CD4-positive, alpha-beta T cell (primary cell): ENCODE results near the gene TAGLN3. TPM values are rescaled to one million over a fixed set of nuclear protein-coding genes. Genes with fewer than 3 reads are reported as not detected.

ENCODE experiments used
- ATAC-seq: fragments of 200-7000 bp; cut with Tn5 transposase; one replicate; pipeline ENCODE4 v1.10.0; 2022; ENCODE audit warnings: mild to moderate bottlenecking; ENCODE audit not compliant: poor library complexity
- CTCF ChIA-PET: fragments of 350-600 bp; sonication (Branson Sonifier 250); formaldehyde crosslinking; loops from one replicate; lab custom pipeline; 2021; ENCODE audit warnings: antibody characterized with exemption, inconsistent platforms; lab: Charles Lee
- POLR2A ChIA-PET: fragments of 350-600 bp; sonication (Branson Sonifier 250); formaldehyde crosslinking; loops from one replicate; lab custom pipeline; 2021; ENCODE audit warnings: antibody characterized with exemption, inconsistent platforms; lab: Charles Lee
- DNase-seq, 14 experiments: peaks; one replicate each; pipeline ENCODE4 v3.0.0-alpha.2; 2013 to 2020; ENCODE audit warnings: mixed read lengths in 2 of 14
- H3K27ac ChIP-seq, 2 donors: one replicate each; pipeline versions ENCODE4 v1.5.1 to v1.7.0; 2013; ENCODE audit warnings: low read length in 2 of 2, low read depth in 1 of 2, mild to moderate bottlenecking in 1 of 2
- H3K27me3 ChIP-seq, 2 experiments: 1 replicate in 1 of 2; 2 replicates in 1 of 2; pipeline versions ENCODE4 v1.6.1 to v1.7.0; 2013; ENCODE audit warnings: low read length in 2 of 2, control low read depth in 1 of 2, mild to moderate bottlenecking in 1 of 2, moderate library complexity in 1 of 2; ENCODE audit not compliant: insufficient read depth in 2 of 2, control insufficient read depth in 1 of 2
- H3K36me3 ChIP-seq: one replicate; pipeline ENCODE4 v1.6.1; 2013; ENCODE audit warnings: low read length, control low read depth; ENCODE audit not compliant: insufficient read depth
- H3K4me1 ChIP-seq: one replicate; pipeline ENCODE4 v1.6.1; 2013; ENCODE audit warnings: low read length, control low read depth; ENCODE audit not compliant: insufficient read depth
- H3K4me3 ChIP-seq: one replicate; pipeline ENCODE4 v1.5.1; 2013; ENCODE audit warnings: mild to moderate bottlenecking, low read length, moderate library complexity
- H3K9me3 ChIP-seq, 2 experiments: 1 replicate in 1 of 2; 2 replicates in 1 of 2; pipeline versions ENCODE4 v1.6.1 to v1.7.0; 2013; ENCODE audit warnings: low read length in 2 of 2, mild to moderate bottlenecking in 2 of 2, control low read depth in 1 of 2, moderate library complexity in 1 of 2; ENCODE audit not compliant: control insufficient read depth in 1 of 2, insufficient read depth in 1 of 2
- H3K27ac Mint-ChIP-seq: one replicate; pipeline ENCODE4 v1.8.0; 2020; ENCODE audit warnings: mixed read lengths
- H3K27me3 Mint-ChIP-seq: one replicate; pipeline ENCODE4 v1.8.0; 2021; ENCODE audit warnings: mixed read lengths
- H3K36me3 Mint-ChIP-seq: one replicate; pipeline ENCODE4 v1.8.0; 2021; ENCODE audit warnings: low read depth, mixed read lengths
- H3K4me1 Mint-ChIP-seq: one replicate; pipeline ENCODE4 v1.8.0; 2021; ENCODE audit warnings: low read depth, mixed read lengths
- H3K4me3 Mint-ChIP-seq: one replicate; pipeline ENCODE4 v1.8.0; 2020; ENCODE audit warnings: mild to moderate bottlenecking, mixed read lengths
- H3K9me3 Mint-ChIP-seq: one replicate; pipeline ENCODE4 v1.8.0; 2020; ENCODE audit warnings: mixed read lengths
- intact Hi-C, 2 experiments: fragments of 100-400 bp; cut with DNase I in 1 of 2; cut with micrococcal nuclease in 1 of 2; formaldehyde crosslinking; loops; one replicate each; pipeline versions ENCODE4 v1.15.1 to v1.9.0; 2023 to 2025; cut with DNase I, micrococcal nuclease
- total RNA-seq, 174 experiments: library from RNA in 2 of 174; stranded (reverse) in 2 of 174; gene quantifications; one replicate each; pipeline ENCODE4 v1.2.3 and lab custom pipeline; 2021 to 2026
- TF ChIP-seq, protein P1 (sequence below): fragments of 200-600 bp; IDR thresholded peaks from one replicate; pipeline ENCODE4 v1.8.0; 2022; ENCODE audit warnings: antibody characterized with exemption, mild to moderate bottlenecking

TAGLN3 gene
- total RNA-seq, 2 experiments from 2014 or later, result 0.28 TPM; not detected in 1

DNA sequence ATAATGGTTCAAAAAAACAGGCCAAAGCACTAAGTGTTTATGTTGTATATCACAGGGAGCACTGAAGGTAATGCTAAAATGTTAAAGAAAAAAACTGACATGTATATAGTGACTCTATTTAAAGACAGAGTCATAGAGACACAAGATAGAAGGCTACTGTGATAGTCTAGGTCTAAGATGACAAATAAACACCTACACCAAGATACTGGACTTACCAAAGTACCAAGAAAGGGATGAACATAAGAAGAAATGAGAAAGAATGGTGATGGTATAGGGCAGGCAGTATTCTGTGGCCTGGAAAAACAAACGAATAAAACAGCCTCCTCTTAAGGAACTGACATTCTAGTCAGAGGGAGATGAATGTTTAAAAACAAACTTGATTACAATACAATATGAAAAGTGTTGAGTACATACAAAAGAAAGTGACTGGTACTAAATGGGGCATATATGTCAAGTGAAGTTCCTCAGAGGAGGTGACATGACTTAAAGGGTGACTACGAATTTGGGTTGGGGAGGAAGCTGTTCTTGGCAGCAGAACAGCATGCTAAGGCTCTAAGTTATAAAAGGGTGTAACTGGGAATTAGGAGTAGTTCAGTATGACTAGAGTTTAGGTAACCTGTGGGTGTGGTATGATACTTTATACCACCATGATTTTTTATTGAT, 14.0 kb upstream of the TAGLN3 start:
- H3K27me3 Mint-ChIP-seq, result no peaks in the 10 kb centered on the region
- DNase-seq (no peak), ATAC-seq (no peak)
- no peak overlapping the region for H3K4me3 Mint-ChIP-seq
- Histone ChIP-seq H3K9me3 (no peaks in the 10 kb centered on the region), H3K4me3 (no peak overlapping the region), H3K27me3 (no peaks in the 10 kb centered on the region), H3K27ac (no peak overlapping the region), H3K4me1 (peaks cover 6% of the 10 kb centered on the region), H3K36me3 (peaks cover 37% of the 10 kb centered on the region)
- H3K36me3 Mint-ChIP-seq, result peaks cover 71% of the 10 kb centered on the region
- POLR2A ChIA-PET, result no interaction called here
- CTCF ChIA-PET, result interaction anchor here (0.7 to 1.2 kb wide), 2 partner anchors 17 to 29 kb away, joined by 3 to 4 read pairs; no protein-coding TSS in a partner anchor
- TF ChIP-seq, protein P1, sequence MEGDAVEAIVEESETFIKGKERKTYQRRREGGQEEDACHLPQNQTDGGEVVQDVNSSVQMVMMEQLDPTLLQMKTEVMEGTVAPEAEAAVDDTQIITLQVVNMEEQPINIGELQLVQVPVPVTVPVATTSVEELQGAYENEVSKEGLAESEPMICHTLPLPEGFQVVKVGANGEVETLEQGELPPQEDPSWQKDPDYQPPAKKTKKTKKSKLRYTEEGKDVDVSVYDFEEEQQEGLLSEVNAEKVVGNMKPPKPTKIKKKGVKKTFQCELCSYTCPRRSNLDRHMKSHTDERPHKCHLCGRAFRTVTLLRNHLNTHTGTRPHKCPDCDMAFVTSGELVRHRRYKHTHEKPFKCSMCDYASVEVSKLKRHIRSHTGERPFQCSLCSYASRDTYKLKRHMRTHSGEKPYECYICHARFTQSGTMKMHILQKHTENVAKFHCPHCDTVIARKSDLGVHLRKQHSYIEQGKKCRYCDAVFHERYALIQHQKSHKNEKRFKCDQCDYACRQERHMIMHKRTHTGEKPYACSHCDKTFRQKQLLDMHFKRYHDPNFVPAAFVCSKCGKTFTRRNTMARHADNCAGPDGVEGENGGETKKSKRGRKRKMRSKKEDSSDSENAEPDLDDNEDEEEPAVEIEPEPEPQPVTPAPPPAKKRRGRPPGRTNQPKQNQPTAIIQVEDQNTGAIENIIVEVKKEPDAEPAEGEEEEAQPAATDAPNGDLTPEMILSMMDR, result no peak
- peaks cover 85% of the 10 kb centered on the region for H3K4me1 Mint-ChIP-seq
- H3K9me3 Mint-ChIP-seq, result no peaks in the 10 kb centered on the region
- intact Hi-C loops, result loop anchor here in 1 of 2 experiments (5.0 kb wide), 1 partner anchor 58 kb away; no protein-coding TSS in a partner anchor
- H3K27ac Mint-ChIP-seq, result peak overlapping the region; percentile 57

DNA sequence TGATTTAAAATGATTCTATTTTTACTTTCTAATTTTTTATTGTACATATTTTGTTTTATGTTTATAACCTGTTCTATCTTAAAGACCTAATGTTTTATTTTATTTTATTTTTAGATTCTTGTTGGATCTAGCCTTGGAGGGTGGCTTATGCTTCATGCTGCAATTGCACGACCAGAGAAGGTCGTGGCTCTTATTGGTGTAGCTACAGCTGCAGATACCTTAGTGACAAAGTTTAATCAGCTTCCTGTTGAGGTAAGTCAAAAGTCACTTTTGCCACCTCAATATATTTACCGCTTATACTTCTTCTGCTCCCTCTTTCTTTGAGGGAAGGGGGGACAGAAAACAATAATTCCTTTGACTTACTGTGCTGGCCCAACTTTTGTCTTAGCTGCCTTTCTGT, 11.9 kb upstream of the TAGLN3 start:
- no peaks in the 10 kb centered on the region for H3K9me3 ChIP-seq
- H3K4me3 ChIP-seq, result no peak overlapping the region
- TF ChIP-seq, protein P1, result no peak
- Mint-ChIP-seq H3K36me3 (peaks cover 77% of the 10 kb centered on the region), H3K9me3 (no peaks in the 10 kb centered on the region), H3K27me3 (no peaks in the 10 kb centered on the region), H3K4me3 (no peak overlapping the region), H3K4me1 (peaks cover 65% of the 10 kb centered on the region), H3K27ac (no peak overlapping the region)
- POLR2A ChIA-PET, result interaction anchor here (1.0 kb wide), 1 partner anchor 8 kb away, joined by 4 read pairs; the partner anchor contains the start of gene ABHD10
- intact Hi-C loops, result loop anchor here in 1 of 2 experiments (5.0 kb wide), 1 partner anchor 56 kb away; no protein-coding TSS in a partner anchor
- CTCF ChIA-PET, result interaction anchor here (1.2 kb wide), 1 partner anchor 27 kb away, joined by 3 read pairs; no protein-coding TSS in a partner anchor
- DNase-seq, result no peak
- H3K27ac ChIP-seq, result no peak overlapping the region
- no peaks in the 10 kb centered on the region for H3K27me3 ChIP-seq
- no peaks in the 10 kb centered on the region for H3K4me1 ChIP-seq
- peaks cover 44% of the 10 kb centered on the region for H3K36me3 ChIP-seq
- ATAC-seq, result no peak

DNA sequence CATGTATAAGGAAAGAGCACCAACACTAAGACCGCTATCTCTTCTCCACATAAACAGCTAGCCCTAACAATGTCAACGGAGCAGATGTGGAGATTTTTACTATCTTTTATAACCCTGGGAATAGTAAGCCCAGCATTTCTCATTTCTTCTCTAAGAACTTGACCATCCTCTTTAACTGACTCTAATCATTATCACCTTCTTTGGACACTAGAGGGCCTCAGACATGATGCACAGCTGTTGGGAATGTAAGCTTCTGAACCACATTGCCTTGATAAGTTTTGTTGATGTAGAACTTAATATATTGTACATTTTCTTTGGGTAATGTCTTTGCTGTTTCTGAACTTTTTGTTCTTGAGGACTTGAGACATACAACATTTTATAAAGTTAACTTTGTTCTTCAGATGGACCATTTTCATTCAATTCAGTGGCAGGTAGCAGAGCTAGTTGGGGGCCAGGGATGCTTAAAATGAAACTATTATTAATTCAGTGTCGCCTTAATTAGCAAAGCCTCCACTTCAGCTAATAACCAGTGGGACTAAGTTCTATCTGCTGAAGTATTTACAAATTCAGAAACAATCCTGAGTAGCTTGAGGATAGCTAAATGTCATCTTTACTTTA, 9.6 kb upstream of the TAGLN3 start:
- Histone ChIP-seq H3K27me3 (no peaks in the 10 kb centered on the region), H3K4me1 (no peaks in the 10 kb centered on the region), H3K27ac (no peak overlapping the region), H3K36me3 (peaks cover 53% of the 10 kb centered on the region), H3K9me3 (no peaks in the 10 kb centered on the region), H3K4me3 (no peak overlapping the region)
- TF ChIP-seq, protein P1, result peak; percentile 81
- POLR2A ChIA-PET, result interaction anchor here (0.8 to 4.9 kb wide), 8 partner anchors 8 to 129 kb away, joined by 3 to 41 read pairs (median 3); partner anchors contain the start of gene ABHD10
- no peaks in the 10 kb centered on the region for H3K9me3 Mint-ChIP-seq
- H3K36me3 Mint-ChIP-seq, result peaks cover 77% of the 10 kb centered on the region
- intact Hi-C loops, result loop anchor here in 1 of 2 experiments (2.0 to 5.0 kb wide), 2 partner anchors 24 to 53 kb away; no protein-coding TSS in a partner anchor
- CTCF ChIA-PET, result interaction anchor here (1.0 to 1.9 kb wide), 6 partner anchors 9 to 122 kb away, joined by 4 to 23 read pairs (median 4); partner anchors contain the start of gene TAGLN3
- DNase-seq (peak in 3 of 14 experiments; percentile 54 to 64 (median 61)), ATAC-seq (peak; percentile 77)
- H3K4me1 Mint-ChIP-seq, result peaks cover 45% of the 10 kb centered on the region
- H3K27me3 Mint-ChIP-seq, result no peaks in the 10 kb centered on the region
- H3K4me3 Mint-ChIP-seq, result no peak overlapping the region
- no peak overlapping the region for H3K27ac Mint-ChIP-seq
